T-cell (primary cell): ENCODE results near the gene LRRC34. TPM values are rescaled to one million over a fixed set of nuclear protein-coding genes. Genes with fewer than 3 reads are reported as not detected.

Experiments used
- ATAC-seq, 4 experiments: fragments of 200-7000 bp in 3 of 4; fragments of 150-1000 bp in 1 of 4; cut with Tn5 transposase; replicated peaks in 1 of 4; 1 replicate in 3 of 4; 2 replicates in 1 of 4; pipeline ENCODE4 v1.10.0; 2021; ENCODE audit warnings: moderate library complexity in 3 of 4, mild to moderate bottlenecking in 2 of 4, moderate number of reproducible peaks in 1 of 4
- CTCF ChIA-PET, 2 donors: fragments of 300-600 bp; sonication (Branson Sonifier 250); formaldehyde crosslinking; loops; one replicate each; lab custom pipeline; 2022; ENCODE audit warnings: antibody characterized with exemption in 2 of 2; lab: Charles Lee
- POLR2A ChIA-PET, 2 donors: fragments of 300-600 bp; sonication (Branson Sonifier 250); formaldehyde crosslinking; loops; one replicate each; lab custom pipeline; 2022; ENCODE audit warnings: antibody characterized with exemption in 2 of 2; lab: Charles Lee
- DNase-seq, 35 experiments: peaks; one replicate each; pipeline versions ENCODE4 v3.0.0 to v3.0.0-alpha.2; 2013 to 2023
- H3K27ac ChIP-seq: one replicate; pipeline ENCODE4 v1.5.1; 2013; ENCODE audit warnings: low read length
- H3K27me3 ChIP-seq, 2 experiments: replicated peaks in 1 of 2; 1 replicate in 1 of 2; 2 replicates in 1 of 2; pipeline versions ENCODE4 v1.6.1 to v1.7.0; 2013; ENCODE audit warnings: low read length in 1 of 2, mixed read lengths in 1 of 2; ENCODE audit not compliant: control insufficient read depth in 2 of 2, insufficient read depth in 2 of 2; ENCODE audit errors: extremely low read depth in 1 of 2
- H3K36me3 ChIP-seq, 2 donors: 1 replicate in 1 of 2; 2 replicates in 1 of 2; pipeline versions ENCODE4 v1.6.1 to v1.7.0; 2013; ENCODE audit warnings: low read length in 1 of 2; ENCODE audit not compliant: control insufficient read depth in 2 of 2, insufficient read depth in 1 of 2; ENCODE audit errors: extremely low read depth in 1 of 2
- H3K4me1 ChIP-seq, 2 experiments: 1 replicate in 1 of 2; 2 replicates in 1 of 2; pipeline versions ENCODE4 v1.6.1 to v1.7.0; 2013; ENCODE audit warnings: low read length in 2 of 2, mixed read lengths in 1 of 2; ENCODE audit not compliant: insufficient read depth in 2 of 2, control insufficient read depth in 1 of 2; ENCODE audit errors: extremely low read depth in 1 of 2
- H3K4me3 ChIP-seq, 2 donors: 1 replicate in 1 of 2; 2 replicates in 1 of 2; pipeline versions ENCODE4 v1.5.1 to v1.7.0; 2013; ENCODE audit warnings: mild to moderate bottlenecking in 2 of 2, low read length in 1 of 2, moderate library complexity in 1 of 2; ENCODE audit not compliant: control insufficient read depth in 1 of 2; ENCODE audit errors: extremely low read depth in 1 of 2
- H3K9me3 ChIP-seq: 2 replicates; pipeline ENCODE4 v1.7.0; 2013
- H3K27ac Mint-ChIP-seq, 2 donors: one replicate each; pipeline ENCODE4 v1.8.0; 2020 to 2021; ENCODE audit warnings: mild to moderate bottlenecking in 2 of 2, mixed read lengths in 2 of 2
- H3K27me3 Mint-ChIP-seq, 2 donors: one replicate each; pipeline ENCODE4 v1.8.0; 2021 to 2022; ENCODE audit warnings: mixed read lengths in 2 of 2
- H3K36me3 Mint-ChIP-seq: one replicate; pipeline ENCODE4 v1.8.0; 2021; ENCODE audit warnings: mixed read lengths
- H3K4me1 Mint-ChIP-seq, 3 donors: one replicate each; pipeline ENCODE4 v1.8.0; 2020 to 2022; ENCODE audit warnings: mixed read lengths in 3 of 3, mild to moderate bottlenecking in 1 of 3
- H3K4me3 Mint-ChIP-seq, 3 donors: one replicate each; pipeline ENCODE4 v1.8.0; 2020 to 2022; ENCODE audit warnings: mild to moderate bottlenecking in 3 of 3, mixed read lengths in 3 of 3, moderate library complexity in 3 of 3
- H3K9me3 Mint-ChIP-seq, 3 donors: one replicate each; pipeline ENCODE4 v1.8.0; 2020 to 2022; ENCODE audit warnings: mixed read lengths in 3 of 3
- WGBS: methylation state at CpG from one replicate; pipeline ENCODE4 v1.1.5; 2013; ENCODE audit warnings: missing lambda C conversion rate; ENCODE audit not compliant: insufficient coverage; 5-methylcytosine and 5-hydroxymethylcytosine counted together
- total RNA-seq, 35 experiments: library from RNA in 6 of 35; stranded (reverse) in 6 of 35; fragments of 120-200 nt in 1 of 35; gene quantifications; one replicate each; pipeline versions ENCODE4 v1.2.1 to v1.2.4 and lab custom pipeline; 2013 to 2026

The LRRC34 gene
- total RNA-seq, 5 donors from 2014 or later (not counting 1 experiment from before 2014, with no cell fraction given): 0.28 to 1.6 (median 0.92) TPM

DNA sequence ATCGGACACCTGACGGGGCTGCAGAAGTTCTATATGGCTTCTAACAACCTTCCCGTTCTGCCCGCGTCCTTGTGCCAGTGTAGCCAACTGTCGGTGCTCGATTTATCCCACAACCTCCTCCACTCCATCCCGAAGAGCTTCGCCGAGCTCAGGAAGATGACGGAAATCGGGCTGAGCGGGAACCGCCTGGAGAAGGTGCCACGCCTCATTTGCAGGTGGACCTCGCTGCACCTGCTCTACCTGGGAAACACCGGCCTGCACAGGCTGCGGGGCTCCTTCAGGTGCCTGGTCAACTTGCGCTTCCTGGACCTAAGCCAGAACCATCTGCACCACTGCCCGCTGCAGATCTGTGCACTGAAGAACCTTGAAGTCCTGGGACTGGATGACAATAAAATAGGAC, 9.8 kb upstream of the LRRC34 start:
- 89% methylated on average over 15 of the region's 20 CpGs for WGBS

GRCh38 chr3:169822091-169822490, 9.4 kb upstream of the LRRC34 start:
- POLR2A ChIA-PET: no interaction called here
- Histone ChIP-seq H3K27me3 (peaks cover 0 to 13% of the 10 kb centered on the region in 2 experiments), H3K4me3 (no peak overlapping the region), H3K36me3 (no peaks in the 10 kb centered on the region), H3K4me1 (no peaks in the 10 kb centered on the region), H3K9me3 (no peaks in the 10 kb centered on the region), H3K27ac (no peak overlapping the region)
- no peaks in the 10 kb centered on the region for H3K36me3 Mint-ChIP-seq
- ATAC-seq (no peak), DNase-seq (no peak)
- no peaks in the 10 kb centered on the region for H3K4me1 Mint-ChIP-seq
- WGBS: 84% methylated on average over 12 of the region's 15 CpGs
- no peaks in the 10 kb centered on the region for H3K9me3 Mint-ChIP-seq
- H3K4me3 Mint-ChIP-seq: no peak overlapping the region
- no peak overlapping the region for H3K27ac Mint-ChIP-seq
- H3K27me3 Mint-ChIP-seq: peaks cover 7 to 23% of the 10 kb centered on the region in 2 donors
- CTCF ChIA-PET: no interaction called here

More for the DNA sequence above, 9.8 kb upstream of the LRRC34 start:
- no peak for ATAC-seq
- Histone ChIP-seq H3K9me3 (no peaks in the 10 kb centered on the region), H3K4me1 (no peaks in the 10 kb centered on the region), H3K27ac (no peak overlapping the region), H3K4me3 (no peak overlapping the region), H3K27me3 (peaks cover 0 to 13% of the 10 kb centered on the region in 2 experiments), H3K36me3 (no peaks in the 10 kb centered on the region)
- ChIA-PET CTCF (interaction anchor here (0.7 to 0.8 kb wide), 2 partner anchors 11 to 545 kb away, joined by 3 to 4 read pairs; no protein-coding TSS in a partner anchor), POLR2A (no interaction called here)
- no peaks in the 10 kb centered on the region for H3K9me3 Mint-ChIP-seq
- H3K27me3 Mint-ChIP-seq: peaks cover 7 to 20% of the 10 kb centered on the region in 2 donors
- no peaks in the 10 kb centered on the region for H3K4me1 Mint-ChIP-seq
- DNase-seq: no peak
- H3K27ac Mint-ChIP-seq: no peak overlapping the region
- no peak overlapping the region for H3K4me3 Mint-ChIP-seq
- no peaks in the 10 kb centered on the region for H3K36me3 Mint-ChIP-seq

DNA sequence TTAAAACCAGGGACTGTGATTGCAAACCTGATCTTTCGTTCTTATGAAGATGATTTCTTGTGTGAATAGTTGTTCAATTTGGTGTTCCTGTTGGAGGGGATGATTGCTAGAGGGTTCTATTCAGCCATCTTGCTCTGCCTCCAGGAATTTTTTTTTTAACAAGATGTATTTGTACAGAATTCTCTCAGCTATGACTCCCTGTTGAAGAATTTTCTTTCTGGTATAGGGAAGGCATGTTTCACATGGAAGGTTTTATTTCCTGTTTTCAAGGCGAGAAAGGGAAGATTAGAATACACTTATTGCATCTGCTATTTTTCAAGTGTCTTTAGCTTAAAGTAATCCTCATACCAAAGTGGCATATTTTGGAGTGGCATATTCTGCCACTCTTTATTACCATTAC, 5.6 kb upstream of the LRRC34 start:
- H3K27ac Mint-ChIP-seq: no peak overlapping the region
- H3K27me3 ChIP-seq: peaks cover 0 to 17% of the 10 kb centered on the region in 2 experiments
- CTCF ChIA-PET: interaction anchor here in 1 of 2 donors (0.6 kb wide), 1 partner anchor 207 kb away, joined by 3 read pairs; no protein-coding TSS in a partner anchor
- H3K9me3 Mint-ChIP-seq: peaks cover 4 to 11% (median 10%) of the 10 kb centered on the region in 3 donors
- H3K4me3 Mint-ChIP-seq: no peak overlapping the region
- WGBS: no CpG with 5 or more reads among the region's 2 CpGs
- peaks cover 0 to 11% of the 10 kb centered on the region in 2 experiments for H3K4me1 ChIP-seq
- peaks cover 7 to 23% of the 10 kb centered on the region in 2 donors for H3K27me3 Mint-ChIP-seq
- DNase-seq (no peak), ATAC-seq (no peak)
- POLR2A ChIA-PET: no interaction called here
- peaks cover 4% of the 10 kb centered on the region for H3K9me3 ChIP-seq
- H3K27ac ChIP-seq: no peak overlapping the region
- H3K4me3 ChIP-seq: no peak overlapping the region
- peaks cover 10 to 13% (median 11%) of the 10 kb centered on the region in 3 donors for H3K4me1 Mint-ChIP-seq
- H3K36me3 ChIP-seq: no peaks in the 10 kb centered on the region
- peaks cover 7% of the 10 kb centered on the region for H3K36me3 Mint-ChIP-seq

DNA sequence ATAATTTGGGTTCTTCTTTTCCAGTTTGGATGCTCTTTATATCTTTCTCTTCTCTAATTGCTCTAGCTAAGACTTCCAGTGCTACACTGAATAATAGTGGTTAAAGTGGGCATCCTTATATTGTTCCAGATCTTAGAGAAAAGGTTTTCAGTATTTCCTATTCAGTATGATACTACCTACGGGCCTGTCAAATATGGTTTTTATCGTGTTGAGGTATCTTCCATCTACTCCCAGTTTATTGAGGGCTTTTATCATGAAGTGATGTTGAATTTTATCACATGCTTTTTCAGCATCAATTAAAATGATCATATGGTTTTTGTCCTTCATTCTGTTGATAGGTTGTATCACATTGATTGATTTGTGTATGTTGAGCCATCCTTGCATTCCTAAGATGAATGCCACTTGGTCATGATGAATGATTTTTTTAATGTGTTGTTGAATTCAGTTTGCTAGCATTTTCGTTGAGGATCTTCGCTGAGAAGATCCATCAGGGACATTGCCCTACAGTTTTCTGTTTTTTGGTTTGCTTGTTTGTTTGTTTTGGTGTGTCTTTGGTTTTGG, 3.0 kb upstream of the LRRC34 start:
- ATAC-seq (no peak), DNase-seq (no peak)
- ChIA-PET POLR2A (no interaction called here), CTCF (interaction anchor here (0.6 to 0.8 kb wide), 3 partner anchors 17 to 403 kb away, joined by 3 read pairs; no protein-coding TSS in a partner anchor)
- peaks cover 4% of the 10 kb centered on the region for H3K9me3 ChIP-seq
- no peak overlapping the region for H3K4me3 ChIP-seq
- no peaks in the 10 kb centered on the region for H3K36me3 ChIP-seq
- H3K4me1 ChIP-seq: peaks cover 3 to 26% of the 10 kb centered on the region in 2 experiments
- Mint-ChIP-seq H3K9me3 (peaks cover 4 to 11% (median 10%) of the 10 kb centered on the region in 3 donors), H3K27ac (no peak overlapping the region), H3K36me3 (peaks cover 7% of the 10 kb centered on the region), H3K4me1 (peaks cover 22 to 26% (median 23%) of the 10 kb centered on the region in 3 donors), H3K27me3 (peaks cover 3 to 10% of the 10 kb centered on the region in 2 donors), H3K4me3 (no peak overlapping the region)
- WGBS: 75% methylated on average over 2 of the region's 4 CpGs
- H3K27ac ChIP-seq: no peak overlapping the region
- H3K27me3 ChIP-seq: peaks cover 0 to 14% of the 10 kb centered on the region in 2 experiments

- peak overlapping the region; percentile 74 to 94 (median 78) for H3K4me3 Mint-ChIP-seq
- Histone ChIP-seq H3K9me3 (peaks cover 4% of the 10 kb centered on the region), H3K36me3 (no peaks in the 10 kb centered on the region), H3K27ac (no peak overlapping the region), H3K4me3 (peak overlapping the region; percentile 62 to 84), H3K27me3 (peaks cover 0 to 14% of the 10 kb centered on the region in 2 experiments), H3K4me1 (peaks cover 3 to 26% of the 10 kb centered on the region in 2 experiments)
- WGBS: 39% methylated on average over 20 of the region's 27 CpGs
- H3K36me3 Mint-ChIP-seq: peaks cover 7% of the 10 kb centered on the region
- H3K9me3 Mint-ChIP-seq: peaks cover 4 to 11% (median 10%) of the 10 kb centered on the region in 3 donors
- ChIA-PET CTCF (interaction anchor here in 1 of 2 donors (0.6 to 0.7 kb wide), 4 partner anchors 45 to 367 kb away, joined by 3 to 7 read pairs (median 3); partner anchors contain the start of gene ACTRT3), POLR2A (interaction anchor here (0.6 to 0.8 kb wide), 2 partner anchors 56 to 150 kb away, joined by 3 to 4 read pairs; no protein-coding TSS in a partner anchor)
- peak; percentile 41 to 86 (median 73) for DNase-seq
- peaks cover 27 to 29% (median 29%) of the 10 kb centered on the region in 3 donors for H3K4me1 Mint-ChIP-seq
- peak; percentile 75 to 89 (median 80) for ATAC-seq
- H3K27me3 Mint-ChIP-seq: peaks cover 3 to 10% of the 10 kb centered on the region in 2 donors
- peak overlapping the region; percentile 1 to 57 for H3K27ac Mint-ChIP-seq
Measured at GRCh38 chr3:169813757-169814517, 1.2 kb upstream of the LRRC34 start.

DNA sequence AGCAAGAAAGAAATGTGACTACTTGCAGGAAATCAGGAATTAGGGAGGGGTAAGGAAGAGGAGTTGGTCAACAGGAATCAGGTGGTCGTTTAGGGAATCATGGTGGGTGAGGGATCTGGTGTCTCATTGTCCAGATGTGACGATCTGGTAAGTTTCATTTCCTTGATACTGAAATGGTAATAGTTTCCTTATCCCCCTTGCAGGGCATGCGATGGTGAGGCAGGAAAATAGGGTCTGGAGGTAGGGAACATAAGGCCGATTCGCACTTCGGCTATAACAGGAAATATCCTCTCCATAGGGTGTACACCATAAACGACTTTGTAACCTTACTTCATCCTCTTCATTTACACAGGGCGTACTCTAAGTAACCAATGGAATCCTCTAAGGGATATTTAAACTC, 574 bp upstream of the LRRC34 start:
- Mint-ChIP-seq H3K4me3 (peak overlapping the region; percentile 74 to 94 (median 78)), H3K27me3 (peaks cover 2 to 8% of the 10 kb centered on the region in 2 donors), H3K27ac (peak overlapping the region in 1 of 2 donors; percentile 1), H3K9me3 (peaks cover 4 to 11% (median 10%) of the 10 kb centered on the region in 3 donors), H3K36me3 (peaks cover 7% of the 10 kb centered on the region), H3K4me1 (peaks cover 27 to 29% (median 29%) of the 10 kb centered on the region in 3 donors)
- peaks cover 0 to 14% of the 10 kb centered on the region in 2 experiments for H3K27me3 ChIP-seq
- ChIA-PET POLR2A (interaction anchor here in 1 of 2 donors (0.6 kb wide), 1 partner anchor 56 kb away, joined by 4 read pairs; no protein-coding TSS in a partner anchor), CTCF (no interaction called here)
- ATAC-seq (peak in 1 of 4 experiments; percentile 3), DNase-seq (peak in 1 of 35 experiments; percentile 14)
- peak overlapping the region; percentile 62 to 84 for H3K4me3 ChIP-seq
- peaks cover 4% of the 10 kb centered on the region for H3K9me3 ChIP-seq
- H3K27ac ChIP-seq: no peak overlapping the region
- no peaks in the 10 kb centered on the region for H3K36me3 ChIP-seq
- peaks cover 3 to 26% of the 10 kb centered on the region in 2 experiments for H3K4me1 ChIP-seq
- WGBS: 40% methylated on average over 3 of the region's 8 CpGs
